Bone marrow (tissue), 2 donors: Measurements from ENCODE around the gene NME4.
A peak's percentile ranks its signal among the peaks of the same experiment; 100 is the strongest.

Experiments
- DNase-seq, 2 donors: peaks; one replicate each; lab custom pipeline; 2025; lab: John Stamatoyannopoulos, UW

The NME4 gene

GRCh38 chr16:363766-364490 is 33.1 kb upstream of the NME4 start:
- no peak for DNase-seq

- DNase-seq, result no peak
These were observed 32.2 kb upstream of the NME4 start for GRCh38 chr16:364595-365491.

- no peak for DNase-seq
These were observed 30.5 kb upstream of the NME4 start for GRCh38 chr16:366476-366875.

- DNase-seq, result no peak
These were observed 29.6 kb upstream of the NME4 start for GRCh38 chr16:367333-367903.

GRCh38 chr16:368388-369158 is 28.4 kb upstream of the NME4 start:
- no peak for DNase-seq

- DNase-seq, result no peak
These were observed 27.6 kb upstream of the NME4 start for GRCh38 chr16:369275-369865.

GRCh38 chr16:369866-370436 is 27.0 kb upstream of the NME4 start:
- DNase-seq, result no peak

GRCh38 chr16:370443-370842 is 26.6 kb upstream of the NME4 start, which contains the start of gene MRPL28:
MRPL28 (minus strand) TSS chr16:370538; CDS start chr16:370218, 320 bp downstream.
- DNase-seq, result peak; percentile 65 to 90

GRCh38 chr16:370979-371514 is 26.0 kb upstream of the NME4 start:
- no peak for DNase-seq

GRCh38 chr16:371515-372301 is 25.3 kb upstream of the NME4 start:
- no peak for DNase-seq

GRCh38 chr16:372302-372983 is 24.6 kb upstream of the NME4 start:
- no peak for DNase-seq

GRCh38 chr16:373020-373598 is 23.9 kb upstream of the NME4 start:
- DNase-seq, result no peak

GRCh38 chr16:373848-374615 is 23.0 kb upstream of the NME4 start:
- DNase-seq, result no peak

GRCh38 chr16:374616-374926 is 22.4 kb upstream of the NME4 start:
- no peak for DNase-seq

GRCh38 chr16:375212-375611 is 21.8 kb upstream of the NME4 start:
- DNase-seq, result no peak

GRCh38 chr16:375927-376816 is 20.8 kb upstream of the NME4 start:
- no peak for DNase-seq

- no peak for DNase-seq
These were observed 20.1 kb upstream of the NME4 start for GRCh38 chr16:376817-377418.
